OCI-LY1 (cell line): ENCODE measurements around the gene FARSB.
"Not testable (repeated sequence)": the region's sequence is repeated elsewhere in the genome, so short reads cannot be mapped to it uniquely, and the experiment has no call there.

Experiments
- H2AFZ ChIP-seq: fragments of 200-600 bp; sonication (generic), shearing (Covaris generic); 2 replicates; pipeline ENCODE4 v1.6.0; 2014; ENCODE audit warnings: antibody characterized with exemption, mild to moderate bottlenecking, low read length
- H3F3A ChIP-seq: fragments of 200-600 bp; sonication (generic), shearing (Covaris generic); 2 replicates; pipeline ENCODE4 v1.6.0; 2014; ENCODE audit warnings: mild to moderate bottlenecking, antibody characterized with exemption, low read length, moderate library complexity; ENCODE audit not compliant: insufficient read depth
- H3K27ac ChIP-seq: fragments of 200-600 bp; sonication (generic); 2 replicates; pipeline ENCODE4 v1.5.1; 2014; ENCODE audit warnings: low read length, mixed run types, mild to moderate bottlenecking, low read depth; ENCODE audit not compliant: poor library complexity, severe bottlenecking
- H3K27me3 ChIP-seq: fragments of 200-600 bp; sonication (generic); 2 replicates; pipeline ENCODE4 v1.6.0; 2014; ENCODE audit warnings: antibody characterized with exemption, mild to moderate bottlenecking, low read length, moderate library complexity; ENCODE audit not compliant: insufficient read depth
- H3K36me3 ChIP-seq: fragments of 200-600 bp; sonication (generic); 2 replicates; pipeline ENCODE4 v1.6.1; 2014; ENCODE audit warnings: mild to moderate bottlenecking, antibody characterized with exemption, low read length, moderate library complexity, mixed read lengths; ENCODE audit not compliant: insufficient read depth
- H3K4me1 ChIP-seq: fragments of 200-600 bp; sonication (generic); 2 replicates; pipeline ENCODE4 v1.5.1; 2014; ENCODE audit warnings: mild to moderate bottlenecking, low read length, moderate library complexity; ENCODE audit not compliant: insufficient read depth, severe bottlenecking
- H3K4me2 ChIP-seq: fragments of 200-600 bp; sonication (generic), shearing (Covaris generic); 2 replicates; pipeline ENCODE4 v1.6.1; 2014; ENCODE audit warnings: low read length
- H3K4me3 ChIP-seq: fragments of 200-600 bp; sonication (generic); 2 replicates; pipeline ENCODE4 v1.5.1; 2014; ENCODE audit warnings: low read length, low read depth, mild to moderate bottlenecking, mixed read lengths; ENCODE audit not compliant: poor library complexity, severe bottlenecking
- H3K79me2 ChIP-seq: fragments of 200-600 bp; shearing (Covaris generic); 2 replicates; pipeline ENCODE4 v1.6.1; 2016; ENCODE audit warnings: mixed run types, low read length, mixed read lengths; ENCODE audit not compliant: insufficient read depth
- H3K9ac ChIP-seq: fragments of 200-600 bp; sonication (generic), shearing (Covaris generic); 2 replicates; pipeline ENCODE4 v1.6.1; 2014; ENCODE audit warnings: mild to moderate bottlenecking, low read length, mixed read lengths
- H3K9me2 ChIP-seq: fragments of 200-600 bp; sonication (generic), shearing (Covaris generic); 2 replicates; pipeline ENCODE4 v1.6.1; 2014; ENCODE audit warnings: low read depth, mild to moderate bottlenecking, low read length, mixed read lengths
- H3K9me3 ChIP-seq: fragments of 200-600 bp; shearing (Covaris generic); 2 replicates; pipeline ENCODE4 v1.6.1; 2014; ENCODE audit warnings: low read length, mixed read lengths
- H4K20me1 ChIP-seq: fragments of 200-600 bp; sonication (generic), shearing (Covaris generic); 2 replicates; pipeline ENCODE4 v1.6.0; 2016; ENCODE audit warnings: mild to moderate bottlenecking, low read length; ENCODE audit not compliant: insufficient read depth
- EZH2 ChIP-seq: fragments of 200-600 bp; sonication (generic), shearing (Covaris generic); IDR thresholded peaks from 2 replicates; pipeline ENCODE4 v1.8.0; 2017; ENCODE audit warnings: borderline replicate concordance, mixed run types, mild to moderate bottlenecking, antibody characterized with exemption, low read length, moderate library complexity, mixed read lengths
- TF ChIP-seq, protein P1 (sequence below): fragments of 200-600 bp; sonication (generic), shearing (Covaris generic); IDR thresholded peaks from 2 replicates; pipeline ENCODE4 v1.5.1; 2017; ENCODE audit warnings: mild to moderate bottlenecking, antibody characterized with exemption, low read length, moderate library complexity, mixed read lengths

Gene FARSB

DNA sequence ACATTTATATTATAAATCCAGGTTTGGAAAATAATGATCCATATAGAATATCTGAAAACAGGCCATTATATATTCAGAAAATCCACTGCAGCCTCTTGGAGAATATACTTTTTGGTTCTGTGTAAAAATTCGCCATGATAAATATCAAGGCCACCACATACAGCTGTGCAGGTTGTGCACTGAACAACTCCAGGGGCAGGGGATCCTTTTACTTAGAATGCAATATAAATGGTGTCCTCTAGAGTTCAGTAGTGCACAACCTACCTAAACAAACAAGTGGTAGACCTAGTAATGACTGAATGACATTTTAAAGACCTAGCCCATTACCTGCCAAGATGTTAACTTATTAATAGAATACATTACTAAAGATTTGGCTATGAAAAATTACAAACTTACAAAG is 37.9 kb upstream of the FARSB start:
- H3K4me1 ChIP-seq, result peaks cover 3% of the 10 kb centered on the region
- no peak overlapping the region for H3K4me3 ChIP-seq
- H3K79me2 ChIP-seq, result no peaks in the 10 kb centered on the region
- H3F3A ChIP-seq, result no peaks in the 10 kb centered on the region
- no peaks in the 10 kb centered on the region; the same call in 1 of the 2 replicates for H3K36me3 ChIP-seq
- no peaks in the 10 kb centered on the region for H4K20me1 ChIP-seq
- no peak overlapping the region for H2AFZ ChIP-seq
- no peak overlapping the region for H3K27ac ChIP-seq
- no peak overlapping the region for H3K9ac ChIP-seq
- 0 out of 2 replicates have a peak, but pooled peaks cover 2% of the 10 kb centered on the region for H3K27me3 ChIP-seq
- H3K9me2 ChIP-seq, result no peaks in the 10 kb centered on the region
- no peaks in the 10 kb centered on the region for H3K9me3 ChIP-seq
- no peak overlapping the region for H3K4me2 ChIP-seq
- TF ChIP-seq EZH2, result no peak
- TF ChIP-seq, protein P1, sequence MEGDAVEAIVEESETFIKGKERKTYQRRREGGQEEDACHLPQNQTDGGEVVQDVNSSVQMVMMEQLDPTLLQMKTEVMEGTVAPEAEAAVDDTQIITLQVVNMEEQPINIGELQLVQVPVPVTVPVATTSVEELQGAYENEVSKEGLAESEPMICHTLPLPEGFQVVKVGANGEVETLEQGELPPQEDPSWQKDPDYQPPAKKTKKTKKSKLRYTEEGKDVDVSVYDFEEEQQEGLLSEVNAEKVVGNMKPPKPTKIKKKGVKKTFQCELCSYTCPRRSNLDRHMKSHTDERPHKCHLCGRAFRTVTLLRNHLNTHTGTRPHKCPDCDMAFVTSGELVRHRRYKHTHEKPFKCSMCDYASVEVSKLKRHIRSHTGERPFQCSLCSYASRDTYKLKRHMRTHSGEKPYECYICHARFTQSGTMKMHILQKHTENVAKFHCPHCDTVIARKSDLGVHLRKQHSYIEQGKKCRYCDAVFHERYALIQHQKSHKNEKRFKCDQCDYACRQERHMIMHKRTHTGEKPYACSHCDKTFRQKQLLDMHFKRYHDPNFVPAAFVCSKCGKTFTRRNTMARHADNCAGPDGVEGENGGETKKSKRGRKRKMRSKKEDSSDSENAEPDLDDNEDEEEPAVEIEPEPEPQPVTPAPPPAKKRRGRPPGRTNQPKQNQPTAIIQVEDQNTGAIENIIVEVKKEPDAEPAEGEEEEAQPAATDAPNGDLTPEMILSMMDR, result peak; percentile 36

DNA sequence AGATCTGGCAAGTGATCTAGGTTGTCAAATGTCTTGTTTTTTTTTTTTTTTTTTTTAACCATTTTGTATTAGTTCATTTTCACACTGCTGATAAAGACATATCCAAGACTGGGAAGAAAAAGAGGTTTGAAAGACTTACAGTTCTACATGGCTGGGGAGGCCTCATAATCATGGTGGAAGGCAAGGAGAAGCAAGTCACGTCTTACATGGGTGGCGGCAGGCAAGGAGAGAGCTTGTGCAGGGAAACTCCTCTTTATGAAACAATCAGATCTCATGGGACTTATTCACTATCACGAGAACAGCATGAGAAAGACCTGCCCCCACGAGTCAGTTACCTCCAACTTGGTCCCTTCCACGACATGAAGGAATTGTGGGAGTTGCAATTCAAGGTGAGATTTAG is 37.5 kb upstream of the FARSB start:
- H3K27me3 ChIP-seq, H3K4me1 ChIP-seq, H4K20me1 ChIP-seq, H3K4me2 ChIP-seq, H3K36me3 ChIP-seq, H3K79me2 ChIP-seq, H3K9me3 ChIP-seq, H3K9ac ChIP-seq, H3F3A ChIP-seq, H3K4me3 ChIP-seq, H3K27ac ChIP-seq, H3K9me2 ChIP-seq, H2AFZ ChIP-seq: not testable (repeated sequence)

DNA sequence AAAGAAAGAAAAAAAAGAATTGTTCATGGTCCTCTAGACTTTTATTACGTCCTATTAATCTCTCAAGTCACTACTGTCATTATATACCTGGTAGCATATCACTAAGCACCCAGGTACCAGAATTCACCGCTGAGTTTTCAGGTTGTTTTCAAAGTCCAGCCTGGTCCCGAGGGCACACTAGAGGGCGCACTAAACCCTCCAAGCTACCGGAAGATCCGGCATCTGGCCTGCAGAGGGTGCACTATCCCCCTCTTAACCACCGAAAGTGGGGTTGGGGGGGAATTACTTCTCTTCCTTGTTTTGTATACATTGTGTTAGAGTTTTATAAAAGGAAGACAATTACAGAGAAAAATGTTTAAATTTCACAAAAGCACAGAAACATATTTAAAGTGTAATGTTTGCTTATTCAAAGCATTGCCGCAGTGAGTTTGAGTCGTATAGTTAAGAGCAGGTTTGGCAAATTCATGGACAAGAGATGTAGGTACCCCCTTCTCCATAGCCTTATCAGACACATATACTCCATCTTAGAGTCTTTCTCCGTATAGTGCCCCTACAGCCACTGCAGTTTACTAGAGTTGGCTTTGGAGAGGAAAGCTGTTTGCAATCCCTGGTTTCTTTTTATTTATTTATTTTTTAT is 34.8 kb upstream of the FARSB start:
- H4K20me1 ChIP-seq, result no peaks in the 10 kb centered on the region
- TF ChIP-seq EZH2, result no peak
- TF ChIP-seq, protein P1, result peak; percentile 100
- peaks cover 3% of the 10 kb centered on the region for H3K4me1 ChIP-seq
- H3K79me2 ChIP-seq, result no peaks in the 10 kb centered on the region
- H3K4me2 ChIP-seq, result peak overlapping the region; percentile 54; the same call in 1 of the 2 replicates
- no peaks in the 10 kb centered on the region for H3K9me3 ChIP-seq
- no peaks in the 10 kb centered on the region for H3K27me3 ChIP-seq
- no peak overlapping the region for H3K4me3 ChIP-seq
- H2AFZ ChIP-seq, result no peak overlapping the region
- H3K27ac ChIP-seq, result no peak overlapping the region
- no peaks in the 10 kb centered on the region for H3F3A ChIP-seq
- no peaks in the 10 kb centered on the region for H3K9me2 ChIP-seq
- H3K36me3 ChIP-seq, result no peaks in the 10 kb centered on the region; the same call in 1 of the 2 replicates
- no peak overlapping the region for H3K9ac ChIP-seq

DNA sequence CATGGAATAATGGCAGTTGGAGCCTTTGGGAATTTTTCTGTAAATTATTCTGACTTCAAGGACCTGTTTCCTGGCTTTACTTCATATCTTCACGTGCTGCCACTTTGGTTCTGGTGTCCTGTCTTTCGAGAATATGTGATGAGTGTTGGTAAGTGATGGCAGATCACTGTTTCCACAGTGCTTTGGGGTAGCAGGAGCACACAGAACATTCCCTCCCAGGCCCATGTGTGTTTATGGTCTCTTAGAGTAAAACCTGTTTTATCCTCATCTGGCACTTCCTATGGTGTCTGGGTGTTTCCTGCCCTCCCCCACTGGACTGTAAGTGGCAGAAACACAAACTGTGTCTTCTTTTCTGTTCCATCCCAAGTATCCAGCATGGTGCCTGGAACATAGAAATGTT is 33.4 kb upstream of the FARSB start:
- H3K9ac ChIP-seq, result no peak overlapping the region
- H3K79me2 ChIP-seq, result no peaks in the 10 kb centered on the region
- H3K4me3 ChIP-seq, result no peak overlapping the region
- H3K9me3 ChIP-seq, result no peaks in the 10 kb centered on the region
- no peaks in the 10 kb centered on the region for H4K20me1 ChIP-seq
- no peaks in the 10 kb centered on the region for H3F3A ChIP-seq
- H2AFZ ChIP-seq, result no peak overlapping the region
- no peak overlapping the region for H3K27ac ChIP-seq
- no peaks in the 10 kb centered on the region; the same call in 1 of the 2 replicates for H3K36me3 ChIP-seq
- H3K9me2 ChIP-seq, result no peaks in the 10 kb centered on the region
- peaks cover 3% of the 10 kb centered on the region for H3K4me1 ChIP-seq
- no peaks in the 10 kb centered on the region for H3K27me3 ChIP-seq
- no peak overlapping the region for H3K4me2 ChIP-seq
- TF ChIP-seq EZH2, result no peak
- TF ChIP-seq, protein P1, result no peak
